Activated T-helper 17 cell treated with anti-CD3 and anti-CD28 coated beads, Interleukin-2, amount 50 U/mL, for 72 hours (primary cell): Measurements from ENCODE around the gene PLAAT1. TPM values are rescaled to one million over a fixed set of nuclear protein-coding genes. Genes with fewer than 3 reads are reported as not detected.

Source experiments
- ATAC-seq: fragments of 150-1000 bp; cut with Tn5 transposase; replicated peaks from 2 replicates; pipeline ENCODE4 v1.10.0; 2021; ENCODE audit warnings: mild to moderate bottlenecking, moderate library complexity
- H3K27ac Mint-ChIP-seq: one replicate; pipeline ENCODE4 v1.8.0; 2022; ENCODE audit warnings: mixed read lengths
- H3K27me3 Mint-ChIP-seq: one replicate; pipeline ENCODE4 v1.8.0; 2022; ENCODE audit warnings: mixed read lengths
- H3K36me3 Mint-ChIP-seq: one replicate; pipeline ENCODE4 v1.8.0; 2022; ENCODE audit warnings: low read depth, mild to moderate bottlenecking, mixed read lengths
- H3K4me1 Mint-ChIP-seq: one replicate; pipeline ENCODE4 v1.8.0; 2022; ENCODE audit warnings: mixed read lengths
- H3K4me3 Mint-ChIP-seq: one replicate; pipeline ENCODE4 v1.8.0; 2022; ENCODE audit warnings: mild to moderate bottlenecking, mixed read lengths
- H3K9me3 Mint-ChIP-seq: one replicate; pipeline ENCODE4 v1.8.0; 2022; ENCODE audit warnings: mixed read lengths
- total RNA-seq, 2 donors: library from RNA; stranded (reverse); gene quantifications; one replicate each; pipeline ENCODE4 v1.2.3, GENCODE V29; 2022

PLAAT1 gene
- total RNA-seq, 2 donors from 2014 or later = not detected

DNA sequence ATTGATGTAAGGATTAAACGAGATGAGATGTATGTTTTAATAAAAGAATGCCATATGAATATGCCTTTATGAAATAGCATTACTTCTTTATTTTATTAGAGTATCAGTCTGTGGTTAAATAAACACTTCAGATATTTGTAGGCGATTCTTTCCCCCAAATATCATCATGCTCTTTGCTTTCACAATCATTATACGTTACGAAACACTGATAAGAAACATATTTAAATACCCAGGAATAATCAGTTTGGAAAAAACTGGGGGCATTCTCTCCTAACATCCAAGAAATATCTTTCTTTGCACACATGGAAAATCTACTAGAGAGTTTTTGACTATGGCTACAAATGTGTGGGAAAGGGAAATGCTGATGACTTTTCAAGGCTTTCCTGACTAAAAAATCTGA, 4.4 kb upstream of the PLAAT1 start:
- H3K9me3 Mint-ChIP-seq = no peaks in the 10 kb centered on the region
- no peaks in the 10 kb centered on the region for H3K36me3 Mint-ChIP-seq
- peaks cover 10% of the 10 kb centered on the region for H3K27me3 Mint-ChIP-seq
- no peak overlapping the region for H3K4me3 Mint-ChIP-seq
- no peak overlapping the region for H3K27ac Mint-ChIP-seq
- no peaks in the 10 kb centered on the region for H3K4me1 Mint-ChIP-seq
- no peak for ATAC-seq

DNA sequence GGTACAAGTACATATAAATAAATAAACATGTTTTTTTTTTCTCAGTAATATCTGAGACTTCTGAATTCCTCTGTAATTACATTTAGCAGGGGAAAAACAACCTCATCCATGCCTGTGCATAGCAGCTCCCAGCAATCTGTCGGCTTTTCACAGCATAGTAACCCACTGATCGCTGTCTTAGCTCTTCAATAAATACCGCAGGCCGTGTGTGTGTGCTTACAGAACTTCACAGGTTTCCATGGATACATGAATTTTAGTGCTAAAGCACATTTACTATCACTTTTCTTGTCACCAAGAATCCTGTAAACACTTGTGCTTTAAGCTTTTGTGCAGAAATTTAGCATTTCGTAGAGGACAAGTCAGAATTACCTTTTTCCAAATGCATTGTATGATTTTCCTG, 4.0 kb upstream of the PLAAT1 start:
- H3K27ac Mint-ChIP-seq = no peak overlapping the region
- H3K4me1 Mint-ChIP-seq = no peaks in the 10 kb centered on the region
- no peak overlapping the region for H3K4me3 Mint-ChIP-seq
- H3K36me3 Mint-ChIP-seq = no peaks in the 10 kb centered on the region
- peaks cover 13% of the 10 kb centered on the region for H3K27me3 Mint-ChIP-seq
- no peak for ATAC-seq
- no peaks in the 10 kb centered on the region for H3K9me3 Mint-ChIP-seq

GRCh38 chr3:193240436-193240849, 579 bp upstream of the PLAAT1 start:
- ATAC-seq = no peak
- Mint-ChIP-seq H3K27me3 (peaks cover 30% of the 10 kb centered on the region), H3K27ac (no peak overlapping the region), H3K4me1 (no peaks in the 10 kb centered on the region), H3K4me3 (peak overlapping the region; percentile 37), H3K36me3 (no peaks in the 10 kb centered on the region), H3K9me3 (no peaks in the 10 kb centered on the region)

DNA sequence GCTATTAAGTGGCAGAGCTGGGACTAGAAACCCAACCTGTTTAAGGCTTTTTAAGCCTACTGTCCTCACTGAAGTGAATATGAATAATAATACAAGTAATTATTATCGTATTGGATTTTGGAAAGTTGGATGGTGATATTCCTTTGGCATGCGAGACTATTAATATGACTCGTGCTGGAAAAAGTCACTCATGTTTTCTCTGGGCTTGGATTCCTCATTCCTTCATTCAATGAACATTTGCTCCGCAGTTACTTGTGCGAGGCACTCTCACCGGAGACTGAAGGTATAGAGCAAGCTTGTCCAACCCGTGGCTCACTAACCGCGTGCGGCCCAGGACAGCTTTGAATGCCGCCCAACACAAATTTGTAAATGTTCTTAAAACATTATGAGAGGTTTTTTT, 694 bp downstream of the PLAAT1 start:
- H3K36me3 Mint-ChIP-seq = no peaks in the 10 kb centered on the region
- H3K27ac Mint-ChIP-seq = no peak overlapping the region
- H3K9me3 Mint-ChIP-seq = peaks cover 6% of the 10 kb centered on the region
- no peak overlapping the region for H3K4me3 Mint-ChIP-seq
- peaks cover 38% of the 10 kb centered on the region for H3K27me3 Mint-ChIP-seq
- H3K4me1 Mint-ChIP-seq = no peaks in the 10 kb centered on the region
- no peak for ATAC-seq

- no peak overlapping the region for H3K4me3 Mint-ChIP-seq
- H3K27me3 Mint-ChIP-seq = peaks cover 37% of the 10 kb centered on the region
- no peak for ATAC-seq
- H3K4me1 Mint-ChIP-seq = no peaks in the 10 kb centered on the region
- peaks cover 19% of the 10 kb centered on the region for H3K9me3 Mint-ChIP-seq
- no peaks in the 10 kb centered on the region for H3K36me3 Mint-ChIP-seq
- H3K27ac Mint-ChIP-seq = no peak overlapping the region
These were observed 2.5 kb downstream of the PLAAT1 start for GRCh38 chr3:193243571-193243970.

GRCh38 chr3:193248848-193249468, 7.9 kb downstream of the PLAAT1 start:
- no peak overlapping the region for H3K27ac Mint-ChIP-seq
- H3K9me3 Mint-ChIP-seq = peaks cover 38% of the 10 kb centered on the region
- H3K4me3 Mint-ChIP-seq = no peak overlapping the region
- ATAC-seq = no peak
- no peaks in the 10 kb centered on the region for H3K36me3 Mint-ChIP-seq
- H3K27me3 Mint-ChIP-seq = peaks cover 24% of the 10 kb centered on the region
- H3K4me1 Mint-ChIP-seq = no peaks in the 10 kb centered on the region

- Mint-ChIP-seq H3K9me3 (peaks cover 38% of the 10 kb centered on the region), H3K27ac (no peak overlapping the region), H3K4me1 (no peaks in the 10 kb centered on the region), H3K36me3 (no peaks in the 10 kb centered on the region), H3K4me3 (no peak overlapping the region), H3K27me3 (peaks cover 23% of the 10 kb centered on the region)
- no peak for ATAC-seq
These were observed 9.5 kb downstream of the PLAAT1 start for GRCh38 chr3:193250492-193250891.

GRCh38 chr3:193253986-193254660, 13.1 kb downstream of the PLAAT1 start:
- Mint-ChIP-seq H3K4me1 (no peaks in the 10 kb centered on the region), H3K36me3 (no peaks in the 10 kb centered on the region), H3K4me3 (no peak overlapping the region), H3K9me3 (peaks cover 15% of the 10 kb centered on the region), H3K27me3 (peaks cover 20% of the 10 kb centered on the region), H3K27ac (no peak overlapping the region)
- ATAC-seq = no peak

- no peak for ATAC-seq
- Mint-ChIP-seq H3K36me3 (no peaks in the 10 kb centered on the region), H3K4me1 (no peaks in the 10 kb centered on the region), H3K27me3 (no peaks in the 10 kb centered on the region), H3K4me3 (no peak overlapping the region), H3K9me3 (no peaks in the 10 kb centered on the region), H3K27ac (no peak overlapping the region)
These were observed 20.9 kb downstream of the PLAAT1 start for GRCh38 chr3:193261970-193262369.

DNA sequence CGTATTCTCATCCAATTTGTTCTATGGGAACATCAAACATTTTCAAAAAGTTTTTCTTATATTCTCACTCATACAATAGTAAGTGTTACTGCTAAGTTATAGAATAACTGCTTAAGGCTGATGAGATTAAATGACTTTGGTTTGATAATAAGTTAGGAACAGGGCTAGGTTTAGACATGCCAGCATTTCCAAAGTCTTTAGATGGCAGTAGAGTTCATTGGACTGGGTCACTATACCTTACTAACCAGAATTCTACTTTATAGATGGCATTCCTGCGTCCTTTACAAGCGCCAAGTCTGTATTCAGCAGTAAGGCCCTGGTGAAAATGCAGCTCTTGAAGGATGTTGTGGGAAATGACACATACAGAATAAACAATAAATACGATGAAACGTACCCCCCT, 21.7 kb downstream of the PLAAT1 start:
- H3K36me3 Mint-ChIP-seq = no peaks in the 10 kb centered on the region
- H3K27ac Mint-ChIP-seq = no peak overlapping the region
- no peak overlapping the region for H3K4me3 Mint-ChIP-seq
- H3K9me3 Mint-ChIP-seq = no peaks in the 10 kb centered on the region
- no peaks in the 10 kb centered on the region for H3K27me3 Mint-ChIP-seq
- H3K4me1 Mint-ChIP-seq = no peaks in the 10 kb centered on the region
- ATAC-seq = no peak

- no peaks in the 10 kb centered on the region for H3K36me3 Mint-ChIP-seq
- H3K9me3 Mint-ChIP-seq = no peaks in the 10 kb centered on the region
- peaks cover 3% of the 10 kb centered on the region for H3K27me3 Mint-ChIP-seq
- no peak for ATAC-seq
- H3K4me1 Mint-ChIP-seq = no peaks in the 10 kb centered on the region
- H3K27ac Mint-ChIP-seq = no peak overlapping the region
- no peak overlapping the region for H3K4me3 Mint-ChIP-seq
These were observed 28.5 kb downstream of the PLAAT1 start for GRCh38 chr3:193269343-193270028.

GRCh38 chr3:193270451-193270850, 29.4 kb downstream of the PLAAT1 start:
- no peak overlapping the region for H3K27ac Mint-ChIP-seq
- no peaks in the 10 kb centered on the region for H3K4me1 Mint-ChIP-seq
- no peaks in the 10 kb centered on the region for H3K9me3 Mint-ChIP-seq
- H3K27me3 Mint-ChIP-seq = peaks cover 7% of the 10 kb centered on the region
- H3K36me3 Mint-ChIP-seq = no peaks in the 10 kb centered on the region
- no peak overlapping the region for H3K4me3 Mint-ChIP-seq
- ATAC-seq = no peak

- H3K9me3 Mint-ChIP-seq = no peaks in the 10 kb centered on the region
- no peak overlapping the region for H3K4me3 Mint-ChIP-seq
- H3K27me3 Mint-ChIP-seq = peaks cover 7% of the 10 kb centered on the region
- no peaks in the 10 kb centered on the region for H3K36me3 Mint-ChIP-seq
- H3K27ac Mint-ChIP-seq = no peak overlapping the region
- H3K4me1 Mint-ChIP-seq = no peaks in the 10 kb centered on the region
- no peak for ATAC-seq
These were observed 30.2 kb downstream of the PLAAT1 start for GRCh38 chr3:193271101-193271840.

GRCh38 chr3:193292386-193292785, 51.4 kb downstream of the PLAAT1 start:
- H3K4me1 Mint-ChIP-seq = no peaks in the 10 kb centered on the region
- H3K9me3 Mint-ChIP-seq = peaks cover 3% of the 10 kb centered on the region
- no peak overlapping the region for H3K27ac Mint-ChIP-seq
- ATAC-seq = no peak
- no peak overlapping the region for H3K4me3 Mint-ChIP-seq
- peaks cover 10% of the 10 kb centered on the region for H3K27me3 Mint-ChIP-seq
- H3K36me3 Mint-ChIP-seq = no peaks in the 10 kb centered on the region
